HepG2 (cell line): ENCODE data around the gene QSOX2. TPM values are rescaled to one million over a fixed set of nuclear protein-coding genes. Genes with fewer than 3 reads are reported as not detected.

Experiments
- ATAC-seq: fragments of 200-7000 bp; cut with Tn5 transposase; 3 replicates; pipeline ENCODE4 v1.9.1; 2020; ENCODE audit warnings: mild to moderate bottlenecking, moderate library complexity
- BruUV-seq: library from RNA; stranded (reverse); fragments of 400-500 nt; replicated peaks from 2 replicates; lab custom pipeline; 2021; lab: Mats Ljungman, UMichigan
- CTCF ChIA-PET: fragments of 300-600 bp; formaldehyde crosslinking; extraction: SDS; loops from one replicate; lab custom pipeline; 2021; ENCODE audit warnings: low total read pairs, inconsistent platforms, low intra/inter-chr PET ratio; lab: Yijun Ruan, JAX
- POLR2A ChIA-PET: fragments of 350-600 bp; sonication (Branson Sonifier 250); formaldehyde crosslinking; loops from one replicate; lab custom pipeline; 2020; ENCODE audit warnings: antibody characterized with exemption, inconsistent platforms; lab: Yijun Ruan, JAX
- DNase-seq: peaks from one replicate; pipeline ENCODE4 v3.0.0-alpha.2; 2015; ENCODE audit warnings: low spot score
- FAIRE-seq: peaks from 3 replicates; lab custom pipeline; 2011; peaks lifted over from hg19 to GRCh38; lab: Jason Lieb, UNC
- H2AFZ ChIP-seq: one replicate; pipeline ENCODE4 v1.6.1; 2011; ENCODE audit warnings: low read length, inconsistent platforms
- H3K27ac ChIP-seq: fragments of 300-600 bp; 3 replicates; pipeline ENCODE4 v1.8.0; 2011; ENCODE audit warnings: mixed run types, mild to moderate bottlenecking, mixed read lengths, low read length, inconsistent platforms; ENCODE audit not compliant: insufficient read depth; ENCODE audit errors: extremely low read length
- H3K27me3 ChIP-seq, 2 experiments: fragments of 200-600 bp in 1 of 2; 2 replicates in 1 of 2; 3 replicates in 1 of 2; pipeline versions ENCODE4 v1.6.0 to v1.8.0; 2011; ENCODE audit warnings: low read length in 2 of 2, mild to moderate bottlenecking in 2 of 2, moderate library complexity in 2 of 2, inconsistent platforms in 1 of 2; ENCODE audit not compliant: insufficient read depth in 2 of 2, control insufficient read depth in 1 of 2
- H3K36me3 ChIP-seq, 2 experiments: fragments of 200-600 bp in 1 of 2; replicated peaks in 1 of 2; 2 replicates in 1 of 2; 3 replicates in 1 of 2; pipeline versions ENCODE4 v1.5.1 to v1.8.0; 2011; ENCODE audit warnings: low read length in 2 of 2, inconsistent platforms in 1 of 2; ENCODE audit not compliant: insufficient read depth in 2 of 2, control insufficient read depth in 1 of 2
- H3K4me1 ChIP-seq: 2 replicates; pipeline ENCODE4 v1.5.1; 2012; ENCODE audit warnings: low read length, inconsistent platforms; ENCODE audit not compliant: insufficient read depth
- H3K4me2 ChIP-seq: 2 replicates; pipeline ENCODE4 v1.6.0; 2011; ENCODE audit warnings: low read depth, low read length, inconsistent platforms
- H3K4me3 ChIP-seq, 3 experiments: fragments of 200-600 bp in 1 of 3; sonication (generic), shearing (Covaris generic) in 1 of 3; replicated peaks in 1 of 3; 2 replicates each; pipeline ENCODE4 v1.5.1; 2011 to 2016; ENCODE audit warnings: low read length in 3 of 3, inconsistent platforms in 2 of 3, low read depth in 2 of 3, mild to moderate bottlenecking in 2 of 3, control low read depth in 1 of 3, mixed read lengths in 1 of 3; ENCODE audit not compliant: insufficient read depth in 1 of 3
- H3K79me2 ChIP-seq: one replicate; pipeline ENCODE4 v1.6.1; 2011; ENCODE audit warnings: low read length, inconsistent platforms; ENCODE audit not compliant: insufficient read depth
- H3K9ac ChIP-seq: 2 replicates; pipeline ENCODE4 v1.6.0; 2011; ENCODE audit warnings: mild to moderate bottlenecking, low read depth, low read length, inconsistent platforms; ENCODE audit not compliant: insufficient read depth
- H3K9me3 ChIP-seq: 2 replicates; pipeline ENCODE4 v1.5.1; 2012; ENCODE audit warnings: mild to moderate bottlenecking, low read length
- H4K20me1 ChIP-seq: 2 replicates; pipeline ENCODE4 v1.6.0; 2011; ENCODE audit warnings: inconsistent platforms, mild to moderate bottlenecking, low read length, moderate library complexity; ENCODE audit not compliant: insufficient read depth
- EZH2 ChIP-seq: conservative IDR thresholded peaks from 2 replicates; pipeline ENCODE4 v1.6.1; 2012; ENCODE audit warnings: mild to moderate bottlenecking, low read depth, low read length, moderate library complexity
- HNRNPH1 ChIP-seq: fragments of 200-400 bp; formaldehyde crosslinking; optimal IDR thresholded peaks from 2 replicates; pipeline ENCODE3; 2017; ENCODE audit warnings: mild to moderate bottlenecking, low read depth, low read length
- NR1H2 ChIP-seq: sonication (generic); formaldehyde crosslinking; IDR thresholded peaks from 2 replicates; pipeline ENCODE4 v1.8.1; 2022; ENCODE audit warnings: low read depth, missing genetic modification reagents, borderline replicate concordance
- SETDB1 ChIP-seq: sonication (generic); formaldehyde crosslinking; IDR thresholded peaks from 2 replicates; pipeline ENCODE4 v1.5.1; 2020; ENCODE audit warnings: missing genetic modification reagents, mild to moderate bottlenecking, borderline replicate concordance
- ZBTB21 ChIP-seq: sonication (generic); formaldehyde crosslinking; IDR thresholded peaks from 2 replicates; pipeline ENCODE4 v1.4.0; 2020; ENCODE audit warnings: missing genetic modification reagents
- ZFYVE20 ChIP-seq: sonication (generic); formaldehyde crosslinking; IDR thresholded peaks from 2 replicates; pipeline ENCODE4 v1.8.0; 2023; ENCODE audit warnings: low read depth, mild to moderate bottlenecking, moderate library complexity, missing genetic modification reagents, borderline replicate concordance
- WGBS: methylation state at CpG from one replicate; pipeline ENCODE4 v1.1.6; 2017; ENCODE audit warnings: low lambda C conversion rate; 5-methylcytosine and 5-hydroxymethylcytosine counted together
- in situ Hi-C: cut with HindIII; loops from 2 replicates; pipeline ENCODE4 v1.10.0; 2017; ENCODE audit warnings: low pct_unique_long_range_greater_than_20kb; ENCODE audit not compliant: extremely low pct_ligation_motif_present
- intact Hi-C: fragments of 100-400 bp; cut with micrococcal nuclease; formaldehyde crosslinking; loops from one replicate; pipeline ENCODE4 v1.10.0; 2022; ENCODE audit not compliant: unreplicated experiment
- polyA plus RNA-seq, 8 experiments: library from polyadenylated mRNA; depleted of rRNA in 3 of 8; stranded (reverse) in 7 of 8; unstranded in 1 of 8; fragments of >200 nt; fragmentation: Illumina TruSeq in 4 of 8; extraction: Trizol in 4 of 8; gene quantifications; 2 replicates each; pipeline versions ENCODE4 v1.2.1 to v1.2.3, GENCODE V29; 2011 to 2016; ENCODE audit warnings: low read depth in 4 of 8, missing spikeins in 1 of 8, mixed read lengths in 1 of 8; ENCODE audit not compliant: insufficient read depth in 1 of 8
- total RNA-seq, 5 experiments: library from RNA; depleted of rRNA; stranded (reverse); fragments of >200 nt; fragmentation: Illumina TruSeq; extraction: Trizol; gene quantifications; 2 replicates each; pipeline ENCODE4 v1.2.3, GENCODE V29; 2016; ENCODE audit warnings: low read depth in 1 of 5
- TF ChIP-seq, protein P1 (sequence below): fragments of 450-650 bp; IDR thresholded peaks from 2 replicates; pipeline ENCODE4 v1.6.1; 2017
- TF ChIP-seq, protein P2 (sequence below): sonication (generic); formaldehyde crosslinking; IDR thresholded peaks from 2 replicates; pipeline ENCODE4 v1.5.0; 2020; ENCODE audit warnings: missing genetic modification reagents

QSOX2 gene
- total and polyA plus RNA-seq, 2 of the 13 experiments (the other 11 are each of a cell fraction or from before 2014, with no cell fraction given) = 27.1 to 42.1 TPM

DNA sequence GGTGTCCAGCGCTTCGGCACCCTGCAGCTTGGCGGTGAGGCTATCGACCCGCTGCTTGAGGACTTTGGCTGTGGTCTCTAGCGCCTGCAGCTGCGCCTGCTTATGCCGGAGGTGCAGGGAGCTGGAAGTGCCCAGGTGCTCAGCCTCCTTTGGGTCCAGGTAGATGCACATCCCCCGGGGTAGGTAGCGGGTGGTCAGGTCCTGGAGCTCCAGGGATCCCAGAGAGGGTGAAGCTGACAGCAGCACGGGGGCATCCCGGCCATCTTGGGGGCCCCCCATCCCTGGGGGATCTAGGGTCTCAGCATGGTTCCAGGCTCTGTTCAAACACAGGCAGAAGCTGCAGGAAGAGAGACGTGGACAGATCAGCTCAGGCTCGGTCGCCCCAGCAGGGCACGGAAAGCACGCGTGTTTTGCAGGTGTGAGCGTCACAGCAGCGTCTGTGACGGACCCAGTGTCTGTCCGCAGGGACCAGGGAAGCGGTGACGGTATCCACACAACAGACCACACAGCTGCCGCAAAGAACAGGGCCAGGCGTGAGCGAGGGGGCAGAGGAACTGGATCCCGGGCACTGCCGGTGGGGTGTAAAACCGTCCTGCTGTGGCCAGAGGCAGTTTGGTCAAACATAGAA lies 40.9 kb upstream of the QSOX2 start (continued):
- TF ChIP-seq, protein P1, sequence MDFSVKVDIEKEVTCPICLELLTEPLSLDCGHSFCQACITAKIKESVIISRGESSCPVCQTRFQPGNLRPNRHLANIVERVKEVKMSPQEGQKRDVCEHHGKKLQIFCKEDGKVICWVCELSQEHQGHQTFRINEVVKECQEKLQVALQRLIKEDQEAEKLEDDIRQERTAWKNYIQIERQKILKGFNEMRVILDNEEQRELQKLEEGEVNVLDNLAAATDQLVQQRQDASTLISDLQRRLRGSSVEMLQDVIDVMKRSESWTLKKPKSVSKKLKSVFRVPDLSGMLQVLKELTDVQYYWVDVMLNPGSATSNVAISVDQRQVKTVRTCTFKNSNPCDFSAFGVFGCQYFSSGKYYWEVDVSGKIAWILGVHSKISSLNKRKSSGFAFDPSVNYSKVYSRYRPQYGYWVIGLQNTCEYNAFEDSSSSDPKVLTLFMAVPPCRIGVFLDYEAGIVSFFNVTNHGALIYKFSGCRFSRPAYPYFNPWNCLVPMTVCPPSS = no peak
- no peak for TF ChIP-seq ZBTB21 (CRISPR knock-in tag)
- TF ChIP-seq, protein P2, sequence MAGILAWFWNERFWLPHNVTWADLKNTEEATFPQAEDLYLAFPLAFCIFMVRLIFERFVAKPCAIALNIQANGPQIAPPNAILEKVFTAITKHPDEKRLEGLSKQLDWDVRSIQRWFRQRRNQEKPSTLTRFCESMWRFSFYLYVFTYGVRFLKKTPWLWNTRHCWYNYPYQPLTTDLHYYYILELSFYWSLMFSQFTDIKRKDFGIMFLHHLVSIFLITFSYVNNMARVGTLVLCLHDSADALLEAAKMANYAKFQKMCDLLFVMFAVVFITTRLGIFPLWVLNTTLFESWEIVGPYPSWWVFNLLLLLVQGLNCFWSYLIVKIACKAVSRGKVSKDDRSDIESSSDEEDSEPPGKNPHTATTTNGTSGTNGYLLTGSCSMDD (CRISPR knock-in tag) = no peak
- TF ChIP-seq NR1H2 (CRISPR knock-in tag) = no peak

DNA sequence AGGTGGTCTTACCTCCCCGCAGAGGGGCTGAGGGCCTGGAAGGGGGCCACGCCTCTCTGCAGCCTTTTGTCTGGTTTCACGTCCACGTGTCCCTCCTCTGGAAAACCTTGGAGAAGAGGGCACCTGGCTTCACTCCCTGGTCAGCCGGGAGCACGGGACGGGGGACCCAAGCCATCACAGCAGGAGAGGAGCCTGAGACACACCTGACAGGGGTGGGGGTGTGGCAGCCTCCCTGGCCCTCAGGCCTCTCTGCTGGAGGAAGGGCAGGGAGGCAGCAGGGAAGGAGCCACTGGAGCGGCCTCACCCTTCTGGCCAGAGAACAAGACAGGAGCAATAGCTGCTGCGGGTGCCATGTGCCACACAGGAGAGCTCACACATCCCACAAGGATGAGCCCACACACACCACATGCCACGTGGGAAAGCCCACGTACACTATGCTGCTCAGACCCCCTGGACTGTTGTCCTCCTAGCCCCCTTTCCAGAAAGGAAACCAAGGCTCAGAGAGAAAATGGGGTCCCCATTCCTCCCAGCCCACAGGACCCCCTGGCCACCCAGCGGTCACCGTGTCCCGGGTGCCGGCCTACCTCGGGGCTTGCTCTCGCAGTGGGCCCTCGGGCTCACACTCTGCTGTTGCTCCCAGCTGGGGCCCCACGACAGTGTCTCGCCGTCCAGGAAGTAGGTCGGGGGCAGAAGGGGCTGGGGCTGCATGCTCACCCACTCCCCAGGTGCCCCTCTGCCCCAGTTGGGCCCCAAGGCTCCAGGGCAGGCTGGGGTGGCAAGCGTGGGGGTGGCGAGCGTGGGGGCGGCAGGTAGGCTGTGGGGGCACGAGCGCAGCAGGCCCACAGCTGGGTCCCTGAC lies 40.1 kb upstream of the QSOX2 start:
- in situ Hi-C loops (loop anchor here (10.0 kb wide), 1 partner anchor 111 kb away; no protein-coding TSS in a partner anchor), intact Hi-C loops (no loop called here)
- H3K36me3 ChIP-seq = no peaks in the 10 kb centered on the region
- H3K27ac ChIP-seq = no peak overlapping the region
- H3K27me3 ChIP-seq = peaks cover 15 to 77% of the 10 kb centered on the region in 2 experiments
- H3K9ac ChIP-seq = no peak overlapping the region
- H2AFZ ChIP-seq = no peak overlapping the region
- no peak overlapping the region for H3K4me3 ChIP-seq
- H4K20me1 ChIP-seq = no peaks in the 10 kb centered on the region
- H3K9me3 ChIP-seq = no peaks in the 10 kb centered on the region
- BruUV-seq = no TSS peak
- ChIA-PET POLR2A (no interaction called here), CTCF (no interaction called here)
- no peak for FAIRE-seq
- no peak for DNase-seq
- no peak for TF ChIP-seq SETDB1 (CRISPR knock-in tag)
- TF ChIP-seq EZH2 = 0 out of 2 replicates have a peak, but pooled peaks have one; percentile 38
- TF ChIP-seq HNRNPH1 = no peak
- TF ChIP-seq ZFYVE20 = no peak
- no peak overlapping the region for H3K4me2 ChIP-seq
- WGBS = 26% methylated on average over 12 of the region's 28 CpGs
- peaks cover 8% of the 10 kb centered on the region; the same call in 1 of the 2 replicates for H3K4me1 ChIP-seq
- H3K79me2 ChIP-seq = no peaks in the 10 kb centered on the region
- no peak for ATAC-seq
